Measurements from ENCODE around the gene VWC2. TPM values are rescaled to one million over a fixed set of nuclear protein-coding genes. Genes with fewer than 3 reads are reported as not detected.

Gene VWC2
- total and polyA plus RNA-seq, 2 donors (not counting 1 experiment from before 2014, with no cell fraction given), result not detected

GRCh38 chr7:49866910-49867309 is 93.5 kb downstream of the VWC2 start:
- H2AFZ ChIP-seq (ENCODE audit: insufficient read depth, low read depth, low read length, poor library complexity, severe bottlenecking), result no peak overlapping the region
- POLR2A ChIA-PET, result no interaction called here

GRCh38 chr7:49873420-49873819 is 100.0 kb downstream of the VWC2 start:
- POLR2A ChIA-PET, result no interaction called here
- no peak overlapping the region for H3K27ac Mint-ChIP-seq
- DNase-seq, result no peak

More at GRCh38 chr7:49866910-49867309, 93.5 kb downstream of the VWC2 start:
- no peak overlapping the region for H3K4me3 ChIP-seq (ENCODE audit: control extremely low read depth in 1 of 5, extremely low read depth in 1 of 5, insufficient read depth in 1 of 5, low read depth in 2 of 5, low read length in 4 of 5)
- no peaks in the 10 kb centered on the region for H3K4me1 ChIP-seq (ENCODE audit: control insufficient read depth in 2 of 2, insufficient read depth in 2 of 2, low read length in 2 of 2)
- peaks cover 0 to 3% (median 0%) of the 10 kb centered on the region in 3 donors for H3K9me3 ChIP-seq (ENCODE audit: control extremely low read depth in 1 of 3, control insufficient read depth in 2 of 3, insufficient read depth in 1 of 3, low read length in 2 of 3)
- CTCF ChIA-PET, result no interaction called here
- H3K79me2 ChIP-seq (ENCODE audit: control insufficient read depth, insufficient read depth, low read length), result no peaks in the 10 kb centered on the region
- ATAC-seq (ENCODE audit: low read depth) (no peak), DNase-seq (no peak)
- Mint-ChIP-seq H3K27ac (no peak overlapping the region), H3K4me3 (no peak overlapping the region), H3K9me3 (ENCODE audit: insufficient read depth) (no peaks in the 10 kb centered on the region), H3K4me1 (no peaks in the 10 kb centered on the region), H3K27me3 (peaks cover 16% of the 10 kb centered on the region)
- no peak overlapping the region for H3K9ac ChIP-seq (ENCODE audit: low read length)
- intact Hi-C loops (cut with micrococcal nuclease), result no loop called here
- no peaks in the 10 kb centered on the region for H4K20me1 ChIP-seq (ENCODE audit: control insufficient read depth, insufficient read depth, low read length, poor library complexity, severe bottlenecking)
- peaks cover 0 to 3% (median 0%) of the 10 kb centered on the region in 4 experiments for H3K27me3 ChIP-seq (replicated peaks in 1 of 4; ENCODE audit: control extremely low read depth in 1 of 4, control insufficient read depth in 3 of 4, insufficient read depth in 4 of 4, low read length in 3 of 4)
- H3K36me3 ChIP-seq (replicated peaks in 1 of 2; ENCODE audit: control extremely low read depth in 1 of 2, control insufficient read depth in 1 of 2, extremely low read depth in 1 of 2, insufficient read depth in 2 of 2, low read length in 1 of 2), result no peaks in the 10 kb centered on the region
- TF ChIP-seq, protein P1, sequence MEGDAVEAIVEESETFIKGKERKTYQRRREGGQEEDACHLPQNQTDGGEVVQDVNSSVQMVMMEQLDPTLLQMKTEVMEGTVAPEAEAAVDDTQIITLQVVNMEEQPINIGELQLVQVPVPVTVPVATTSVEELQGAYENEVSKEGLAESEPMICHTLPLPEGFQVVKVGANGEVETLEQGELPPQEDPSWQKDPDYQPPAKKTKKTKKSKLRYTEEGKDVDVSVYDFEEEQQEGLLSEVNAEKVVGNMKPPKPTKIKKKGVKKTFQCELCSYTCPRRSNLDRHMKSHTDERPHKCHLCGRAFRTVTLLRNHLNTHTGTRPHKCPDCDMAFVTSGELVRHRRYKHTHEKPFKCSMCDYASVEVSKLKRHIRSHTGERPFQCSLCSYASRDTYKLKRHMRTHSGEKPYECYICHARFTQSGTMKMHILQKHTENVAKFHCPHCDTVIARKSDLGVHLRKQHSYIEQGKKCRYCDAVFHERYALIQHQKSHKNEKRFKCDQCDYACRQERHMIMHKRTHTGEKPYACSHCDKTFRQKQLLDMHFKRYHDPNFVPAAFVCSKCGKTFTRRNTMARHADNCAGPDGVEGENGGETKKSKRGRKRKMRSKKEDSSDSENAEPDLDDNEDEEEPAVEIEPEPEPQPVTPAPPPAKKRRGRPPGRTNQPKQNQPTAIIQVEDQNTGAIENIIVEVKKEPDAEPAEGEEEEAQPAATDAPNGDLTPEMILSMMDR (IDR thresholded peaks at IDR 0.05), result no peak
- no peak for TF ChIP-seq EZH2 (IDR thresholded peaks at IDR 0.05; ENCODE audit: borderline replicate concordance, insufficient read depth, low read depth, low read length, poor library complexity, severe bottlenecking)
- no peak overlapping the region for H3K27ac ChIP-seq (ENCODE audit: low read length in 2 of 2)
- WGBS (ENCODE audit: insufficient coverage), result 79% methylated on average over 5 of the region's 5 CpGs
- H3K4me2 ChIP-seq (replicated peaks; ENCODE audit: low read depth, low read length, poor library complexity, severe bottlenecking), result no peak overlapping the region

More at GRCh38 chr7:49873420-49873819, 100.0 kb downstream of the VWC2 start:
- no peak overlapping the region for H3K9ac ChIP-seq (ENCODE audit: low read length)
- no peaks in the 10 kb centered on the region for H4K20me1 ChIP-seq (ENCODE audit: control insufficient read depth, insufficient read depth, low read length, poor library complexity, severe bottlenecking)
- no peak overlapping the region for H3K4me3 ChIP-seq (ENCODE audit: control extremely low read depth in 1 of 5, extremely low read depth in 1 of 5, insufficient read depth in 1 of 5, low read depth in 2 of 5, low read length in 4 of 5)
- no peak overlapping the region for H3K4me3 Mint-ChIP-seq
- H3K36me3 ChIP-seq (replicated peaks in 1 of 2; ENCODE audit: control extremely low read depth in 1 of 2, control insufficient read depth in 1 of 2, extremely low read depth in 1 of 2, insufficient read depth in 2 of 2, low read length in 1 of 2), result no peaks in the 10 kb centered on the region
- H3K27me3 ChIP-seq (replicated peaks in 1 of 4; ENCODE audit: control extremely low read depth in 1 of 4, control insufficient read depth in 3 of 4, insufficient read depth in 4 of 4, low read length in 3 of 4), result no peaks in the 10 kb centered on the region
- CTCF ChIA-PET, result no interaction called here
- no peak overlapping the region for H2AFZ ChIP-seq (ENCODE audit: insufficient read depth, low read depth, low read length, poor library complexity, severe bottlenecking)
- no peaks in the 10 kb centered on the region for H3K4me1 Mint-ChIP-seq
- intact Hi-C loops (cut with micrococcal nuclease), result no loop called here
- H3K27ac ChIP-seq (ENCODE audit: low read length in 2 of 2), result no peak overlapping the region
- H3K79me2 ChIP-seq (ENCODE audit: control insufficient read depth, insufficient read depth, low read length), result no peaks in the 10 kb centered on the region
- TF ChIP-seq EZH2 (IDR thresholded peaks at IDR 0.05; ENCODE audit: borderline replicate concordance, insufficient read depth, low read depth, low read length, poor library complexity, severe bottlenecking), result no peak
- no peaks in the 10 kb centered on the region for H3K9me3 Mint-ChIP-seq (ENCODE audit: insufficient read depth)
- H3K27me3 Mint-ChIP-seq, result peaks cover 7% of the 10 kb centered on the region
- no peaks in the 10 kb centered on the region for H3K9me3 ChIP-seq (ENCODE audit: control extremely low read depth in 1 of 3, control insufficient read depth in 2 of 3, insufficient read depth in 1 of 3, low read length in 2 of 3)
- 83% methylated on average over 1 of the region's 1 CpG for WGBS (ENCODE audit: insufficient coverage)
- no peak for ATAC-seq (ENCODE audit: low read depth)
- no peak overlapping the region for H3K4me2 ChIP-seq (replicated peaks; ENCODE audit: low read depth, low read length, poor library complexity, severe bottlenecking)
- no peaks in the 10 kb centered on the region for H3K4me1 ChIP-seq (ENCODE audit: control insufficient read depth in 2 of 2, insufficient read depth in 2 of 2, low read length in 2 of 2)
